Measurements from ENCODE around the gene MINK1. TPM values are rescaled to one million over a fixed set of nuclear protein-coding genes. Genes with fewer than 3 reads are reported as not detected.

The MINK1 gene
- total RNA-seq, 1 donor from 2014 or later: 26.2 TPM

DNA sequence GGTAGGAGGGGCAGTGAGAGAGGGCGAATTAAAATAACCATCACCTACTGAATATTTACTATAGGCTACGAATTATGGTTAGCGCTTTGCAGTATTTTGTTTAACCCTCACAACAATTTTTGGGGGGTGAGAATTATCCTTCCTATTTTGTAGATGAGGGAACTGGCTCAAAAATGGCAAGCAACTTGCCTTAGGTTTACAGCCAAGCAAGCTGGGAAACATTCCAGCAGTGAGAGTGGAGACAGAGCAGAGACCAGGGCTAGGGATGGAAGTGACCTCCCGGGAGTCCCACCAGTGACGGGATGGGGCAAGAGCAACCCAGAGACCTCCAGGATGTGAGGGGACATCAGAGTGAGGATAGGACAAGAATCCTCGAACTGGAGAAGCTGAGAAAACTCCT is 46.6 kb upstream of the MINK1 start:
- Histone ChIP-seq H3K4me3 (no peak overlapping the region), H3K4me2 (peak overlapping the region; percentile 53), H3K4me1 (peaks cover 13% of the 10 kb centered on the region), H3K27me3 (peaks cover 92% of the 10 kb centered on the region), H3K79me2 (ENCODE audit: low read depth) (no peaks in the 10 kb centered on the region), H3K27ac (no peak overlapping the region), H3F3A (ENCODE audit: low read depth) (peaks cover 38% of the 10 kb centered on the region), H3K36me3 (no peaks in the 10 kb centered on the region), H2AFZ (replicated peaks) (no peak overlapping the region), H3K9me3 (ENCODE audit: low read depth) (no peaks in the 10 kb centered on the region), H4K20me1 (ENCODE audit: low read depth) (peaks cover 9% of the 10 kb centered on the region), H3K9ac (no peak overlapping the region)
- no peak for TF ChIP-seq EZH2 (IDR thresholded peaks at IDR 0.05)
- TF ChIP-seq, protein P1, sequence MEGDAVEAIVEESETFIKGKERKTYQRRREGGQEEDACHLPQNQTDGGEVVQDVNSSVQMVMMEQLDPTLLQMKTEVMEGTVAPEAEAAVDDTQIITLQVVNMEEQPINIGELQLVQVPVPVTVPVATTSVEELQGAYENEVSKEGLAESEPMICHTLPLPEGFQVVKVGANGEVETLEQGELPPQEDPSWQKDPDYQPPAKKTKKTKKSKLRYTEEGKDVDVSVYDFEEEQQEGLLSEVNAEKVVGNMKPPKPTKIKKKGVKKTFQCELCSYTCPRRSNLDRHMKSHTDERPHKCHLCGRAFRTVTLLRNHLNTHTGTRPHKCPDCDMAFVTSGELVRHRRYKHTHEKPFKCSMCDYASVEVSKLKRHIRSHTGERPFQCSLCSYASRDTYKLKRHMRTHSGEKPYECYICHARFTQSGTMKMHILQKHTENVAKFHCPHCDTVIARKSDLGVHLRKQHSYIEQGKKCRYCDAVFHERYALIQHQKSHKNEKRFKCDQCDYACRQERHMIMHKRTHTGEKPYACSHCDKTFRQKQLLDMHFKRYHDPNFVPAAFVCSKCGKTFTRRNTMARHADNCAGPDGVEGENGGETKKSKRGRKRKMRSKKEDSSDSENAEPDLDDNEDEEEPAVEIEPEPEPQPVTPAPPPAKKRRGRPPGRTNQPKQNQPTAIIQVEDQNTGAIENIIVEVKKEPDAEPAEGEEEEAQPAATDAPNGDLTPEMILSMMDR (IDR thresholded peaks at IDR 0.05): no peak
- TF ChIP-seq EZH2phosphoT487 (IDR thresholded peaks at IDR 0.05): no peak
- no peaks in the 10 kb centered on the region for H3K36me3 Mint-ChIP-seq
- H3K9me3 Mint-ChIP-seq: no peaks in the 10 kb centered on the region
- no peak overlapping the region for H3K4me3 Mint-ChIP-seq
- no peak for DNase-seq (ENCODE audit: low spot score)
- H3K27me3 Mint-ChIP-seq (ENCODE audit: insufficient read depth, low read depth): peaks cover 20% of the 10 kb centered on the region
- H3K27ac Mint-ChIP-seq: no peak overlapping the region
- peaks cover 11% of the 10 kb centered on the region for H3K4me1 Mint-ChIP-seq

GRCh38 chr17:4788159-4788806 is 44.9 kb upstream of the MINK1 start:
- Histone ChIP-seq H4K20me1 (ENCODE audit: low read depth) (peaks cover 9% of the 10 kb centered on the region), H3K4me3 (peak overlapping the region; percentile 85), H3F3A (ENCODE audit: low read depth) (peaks cover 38% of the 10 kb centered on the region), H3K9me3 (ENCODE audit: low read depth) (no peaks in the 10 kb centered on the region), H3K9ac (no peak overlapping the region), H3K4me2 (peak overlapping the region; percentile 95), H3K79me2 (ENCODE audit: low read depth) (no peaks in the 10 kb centered on the region), H3K27me3 (peaks cover 93% of the 10 kb centered on the region), H2AFZ (replicated peaks) (no peak overlapping the region), H3K36me3 (no peaks in the 10 kb centered on the region), H3K4me1 (peaks cover 13% of the 10 kb centered on the region), H3K27ac (no peak overlapping the region)
- Mint-ChIP-seq H3K27ac (no peak overlapping the region), H3K36me3 (no peaks in the 10 kb centered on the region), H3K27me3 (ENCODE audit: insufficient read depth, low read depth) (peaks cover 22% of the 10 kb centered on the region), H3K9me3 (no peaks in the 10 kb centered on the region), H3K4me3 (peak overlapping the region; percentile 77), H3K4me1 (peaks cover 11% of the 10 kb centered on the region)
- DNase-seq (ENCODE audit: low spot score): no peak
- no peak for TF ChIP-seq EZH2phosphoT487 (IDR thresholded peaks at IDR 0.05)
- TF ChIP-seq, protein P1 (IDR thresholded peaks at IDR 0.05): no peak
- no peak for TF ChIP-seq EZH2 (IDR thresholded peaks at IDR 0.05)

- Mint-ChIP-seq H3K27ac (no peak within 1 kb of the TSS), H3K27me3 (ENCODE audit: insufficient read depth, low read depth) (peaks cover 24% of the 10 kb centered on the region), H3K36me3 (no peaks in the 10 kb centered on the region), H3K9me3 (no peaks in the 10 kb centered on the region), H3K4me1 (peaks cover 11% of the 10 kb centered on the region), H3K4me3 (peak within 1 kb of the TSS; percentile 88)
- peaks cover 87% of the 10 kb centered on the region for H3K27me3 ChIP-seq
- H3K27ac ChIP-seq: no peak within 1 kb of the TSS
- TF ChIP-seq EZH2phosphoT487 (IDR thresholded peaks at IDR 0.05) (peak; percentile 38), EZH2 (IDR thresholded peaks at IDR 0.05) (peak; percentile 85)
- TF ChIP-seq, protein P1 (IDR thresholded peaks at IDR 0.05): no peak
- H3K36me3 ChIP-seq: no peaks in the 10 kb centered on the region
- H3K4me1 ChIP-seq: peaks cover 13% of the 10 kb centered on the region
- H3F3A ChIP-seq (ENCODE audit: low read depth): peaks cover 38% of the 10 kb centered on the region
- no peaks in the 10 kb centered on the region for H3K9me3 ChIP-seq (ENCODE audit: low read depth)
- peak within 1 kb of the TSS; percentile 85 for H3K4me3 ChIP-seq
- H2AFZ ChIP-seq (replicated peaks): peak within 1 kb of the TSS; percentile 81
- no peaks in the 10 kb centered on the region for H3K79me2 ChIP-seq (ENCODE audit: low read depth)
- peak within 1 kb of the TSS; percentile 95 for H3K4me2 ChIP-seq
- no peak within 1 kb of the TSS for H3K9ac ChIP-seq
- peak; percentile 55 for DNase-seq (ENCODE audit: low spot score)
- peaks cover 9% of the 10 kb centered on the region for H4K20me1 ChIP-seq (ENCODE audit: low read depth)
These were observed 44.1 kb upstream of the MINK1 start, which contains the start of gene GLTPD2 for GRCh38 chr17:4788807-4789700. Gene GLTPD2, plus strand, starts transcription at chr17:4788964. Its CDS starts 48 bp downstream, at chr17:4789012.
